Measurements from ENCODE around the gene RBM20.

DNA sequence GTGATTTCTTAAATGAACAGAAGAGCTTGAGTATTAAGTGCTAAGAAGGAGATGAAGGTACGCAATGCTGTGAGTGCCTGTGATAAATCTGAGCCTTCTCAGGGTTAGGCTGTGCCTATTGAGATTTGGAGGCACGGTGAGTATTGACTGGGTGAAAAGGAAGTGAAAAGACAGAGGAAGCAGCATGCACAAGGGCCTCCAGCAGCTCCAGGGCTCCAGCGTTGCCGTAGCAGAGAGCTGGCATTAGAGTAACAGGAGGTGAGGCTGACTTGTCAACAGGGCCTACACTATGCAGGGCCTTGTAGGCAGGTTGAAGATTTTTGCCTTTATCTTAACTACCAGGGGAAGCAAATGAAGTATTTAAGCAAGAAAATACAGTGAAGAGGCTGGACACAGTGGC lies 173.5 kb downstream of the RBM20 start:
- TF ChIP-seq EP300 (IDR thresholded peaks at IDR 0.05) = no peak
- TF ChIP-seq, protein P1, sequence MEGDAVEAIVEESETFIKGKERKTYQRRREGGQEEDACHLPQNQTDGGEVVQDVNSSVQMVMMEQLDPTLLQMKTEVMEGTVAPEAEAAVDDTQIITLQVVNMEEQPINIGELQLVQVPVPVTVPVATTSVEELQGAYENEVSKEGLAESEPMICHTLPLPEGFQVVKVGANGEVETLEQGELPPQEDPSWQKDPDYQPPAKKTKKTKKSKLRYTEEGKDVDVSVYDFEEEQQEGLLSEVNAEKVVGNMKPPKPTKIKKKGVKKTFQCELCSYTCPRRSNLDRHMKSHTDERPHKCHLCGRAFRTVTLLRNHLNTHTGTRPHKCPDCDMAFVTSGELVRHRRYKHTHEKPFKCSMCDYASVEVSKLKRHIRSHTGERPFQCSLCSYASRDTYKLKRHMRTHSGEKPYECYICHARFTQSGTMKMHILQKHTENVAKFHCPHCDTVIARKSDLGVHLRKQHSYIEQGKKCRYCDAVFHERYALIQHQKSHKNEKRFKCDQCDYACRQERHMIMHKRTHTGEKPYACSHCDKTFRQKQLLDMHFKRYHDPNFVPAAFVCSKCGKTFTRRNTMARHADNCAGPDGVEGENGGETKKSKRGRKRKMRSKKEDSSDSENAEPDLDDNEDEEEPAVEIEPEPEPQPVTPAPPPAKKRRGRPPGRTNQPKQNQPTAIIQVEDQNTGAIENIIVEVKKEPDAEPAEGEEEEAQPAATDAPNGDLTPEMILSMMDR (IDR thresholded peaks at IDR 0.05) = no peak

All from stomach (tissue), 4 donors.